Hepatocyte (in vitro differentiated cells): ENCODE data around the gene PRKACA. TPM values are rescaled to one million over a fixed set of nuclear protein-coding genes. Genes with fewer than 3 reads are reported as not detected.

Experiments
- DNase-seq: peaks from one replicate; pipeline ENCODE4 v3.0.0-alpha.2; 2016; ENCODE audit warnings: low spot score
- H2AFZ ChIP-seq: fragments of 200-600 bp; sonication (generic); 2 replicates; pipeline ENCODE4 v1.6.0; 2016; ENCODE audit warnings: antibody characterized with exemption, mild to moderate bottlenecking
- H3K27ac ChIP-seq: fragments of 200-600 bp; sonication (generic); 2 replicates; pipeline ENCODE4 v1.5.1; 2016; ENCODE audit warnings: mild to moderate bottlenecking
- H3K27me3 ChIP-seq: fragments of 200-600 bp; sonication (generic); 2 replicates; pipeline ENCODE4 v1.6.1; 2016
- H3K36me3 ChIP-seq: fragments of 200-600 bp; sonication (generic); replicated peaks from 2 replicates; pipeline ENCODE4 v1.5.1; 2016; ENCODE audit warnings: low read depth; ENCODE audit not compliant: insufficient read depth
- H3K4me1 ChIP-seq: fragments of 200-600 bp; sonication (generic); 2 replicates; pipeline ENCODE4 v1.5.1; 2016; ENCODE audit warnings: mild to moderate bottlenecking, moderate library complexity; ENCODE audit not compliant: insufficient read depth
- H3K4me2 ChIP-seq: fragments of 200-600 bp; sonication (generic); 2 replicates; pipeline ENCODE4 v1.6.0; 2016
- H3K4me3 ChIP-seq: fragments of 200-600 bp; sonication (generic); 2 replicates; pipeline ENCODE4 v1.5.1; 2016; ENCODE audit warnings: mild to moderate bottlenecking
- H3K79me2 ChIP-seq: fragments of 200-600 bp; sonication (generic); 2 replicates; pipeline ENCODE4 v1.6.0; 2017; ENCODE audit warnings: mild to moderate bottlenecking
- H3K9me2 ChIP-seq: fragments of 200-600 bp; sonication (generic); replicated peaks from 2 replicates; pipeline ENCODE4 v1.6.0; 2017; ENCODE audit warnings: mild to moderate bottlenecking; ENCODE audit not compliant: insufficient read depth
- H3K9me3 ChIP-seq: fragments of 200-600 bp; sonication (generic); 2 replicates; pipeline ENCODE4 v1.5.1; 2016; ENCODE audit warnings: low read depth, mild to moderate bottlenecking
- H4K20me1 ChIP-seq: fragments of 200-600 bp; sonication (generic); 2 replicates; pipeline ENCODE4 v1.6.0; 2016; ENCODE audit warnings: mild to moderate bottlenecking; ENCODE audit not compliant: insufficient read depth, poor library complexity, severe bottlenecking
- EZH2 ChIP-seq: fragments of 200-600 bp; sonication (generic); IDR thresholded peaks from 2 replicates; pipeline ENCODE4 v1.6.1; 2016; ENCODE audit warnings: antibody characterized with exemption, mild to moderate bottlenecking, borderline replicate concordance
- EZH2phosphoT487 ChIP-seq: fragments of 200-600 bp; sonication (generic); IDR thresholded peaks from one replicate; pipeline ENCODE4 v1.6.1; 2018; ENCODE audit warnings: antibody characterized with exemption, mild to moderate bottlenecking, low read depth, moderate library complexity; ENCODE audit not compliant: unreplicated experiment, severe bottlenecking
- WGBS: methylation state at CpG from one replicate; pipeline ENCODE4 v1.1.6; 2016; ENCODE audit warnings: low lambda C conversion rate; ENCODE audit errors: missing lambda C conversion rate; 5-methylcytosine and 5-hydroxymethylcytosine counted together
- polyA plus RNA-seq: library from polyadenylated mRNA; unstranded; fragments of >200 nt; fragmentation: Nextera tagmentation; extraction: Ambion mirVana; gene quantifications from 2 replicates; pipeline ENCODE4 v1.2.1, GENCODE V29; 2016
- total RNA-seq: library from RNA; depleted of rRNA; stranded (reverse); fragments of >200 nt; gene quantifications from 2 replicates; pipeline ENCODE4 v1.2.3, GENCODE V29; 2014
- TF ChIP-seq, protein P1 (sequence below): fragments of 200-600 bp; sonication (generic); IDR thresholded peaks from 2 replicates; pipeline ENCODE4 v1.5.1; 2016; ENCODE audit warnings: antibody characterized with exemption, mild to moderate bottlenecking; ENCODE audit not compliant: poor library complexity

Gene PRKACA
- total and polyA plus RNA-seq, 2 experiments from 2014 or later: 13.4 to 41.5 TPM

GRCh38 chr19:14160017-14160703, 42.6 kb upstream of the PRKACA start:
- Histone ChIP-seq H3K79me2 (no peaks in the 10 kb centered on the region), H3K4me1 (no peaks in the 10 kb centered on the region), H3K4me2 (no peak overlapping the region), H3K36me3 (no peaks in the 10 kb centered on the region), H2AFZ (no peak overlapping the region), H3K27me3 (no peaks in the 10 kb centered on the region), H3K4me3 (no peak overlapping the region), H3K9me3 (no peaks in the 10 kb centered on the region), H3K27ac (no peak overlapping the region), H4K20me1 (no peaks in the 10 kb centered on the region), H3K9me2 (no peaks in the 10 kb centered on the region)
- 96% methylated on average over 25 of the region's 25 CpGs for WGBS
- no peak for DNase-seq
- TF ChIP-seq, protein P1, sequence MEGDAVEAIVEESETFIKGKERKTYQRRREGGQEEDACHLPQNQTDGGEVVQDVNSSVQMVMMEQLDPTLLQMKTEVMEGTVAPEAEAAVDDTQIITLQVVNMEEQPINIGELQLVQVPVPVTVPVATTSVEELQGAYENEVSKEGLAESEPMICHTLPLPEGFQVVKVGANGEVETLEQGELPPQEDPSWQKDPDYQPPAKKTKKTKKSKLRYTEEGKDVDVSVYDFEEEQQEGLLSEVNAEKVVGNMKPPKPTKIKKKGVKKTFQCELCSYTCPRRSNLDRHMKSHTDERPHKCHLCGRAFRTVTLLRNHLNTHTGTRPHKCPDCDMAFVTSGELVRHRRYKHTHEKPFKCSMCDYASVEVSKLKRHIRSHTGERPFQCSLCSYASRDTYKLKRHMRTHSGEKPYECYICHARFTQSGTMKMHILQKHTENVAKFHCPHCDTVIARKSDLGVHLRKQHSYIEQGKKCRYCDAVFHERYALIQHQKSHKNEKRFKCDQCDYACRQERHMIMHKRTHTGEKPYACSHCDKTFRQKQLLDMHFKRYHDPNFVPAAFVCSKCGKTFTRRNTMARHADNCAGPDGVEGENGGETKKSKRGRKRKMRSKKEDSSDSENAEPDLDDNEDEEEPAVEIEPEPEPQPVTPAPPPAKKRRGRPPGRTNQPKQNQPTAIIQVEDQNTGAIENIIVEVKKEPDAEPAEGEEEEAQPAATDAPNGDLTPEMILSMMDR: no peak
- TF ChIP-seq EZH2: no peak
- no peak for TF ChIP-seq EZH2phosphoT487

GRCh38 chr19:14159059-14159458, 41.5 kb upstream of the PRKACA start:
- TF ChIP-seq EZH2 (no peak), EZH2phosphoT487 (no peak)
- TF ChIP-seq, protein P1: no peak
- WGBS: 95% methylated on average over 12 of the region's 12 CpGs

DNA sequence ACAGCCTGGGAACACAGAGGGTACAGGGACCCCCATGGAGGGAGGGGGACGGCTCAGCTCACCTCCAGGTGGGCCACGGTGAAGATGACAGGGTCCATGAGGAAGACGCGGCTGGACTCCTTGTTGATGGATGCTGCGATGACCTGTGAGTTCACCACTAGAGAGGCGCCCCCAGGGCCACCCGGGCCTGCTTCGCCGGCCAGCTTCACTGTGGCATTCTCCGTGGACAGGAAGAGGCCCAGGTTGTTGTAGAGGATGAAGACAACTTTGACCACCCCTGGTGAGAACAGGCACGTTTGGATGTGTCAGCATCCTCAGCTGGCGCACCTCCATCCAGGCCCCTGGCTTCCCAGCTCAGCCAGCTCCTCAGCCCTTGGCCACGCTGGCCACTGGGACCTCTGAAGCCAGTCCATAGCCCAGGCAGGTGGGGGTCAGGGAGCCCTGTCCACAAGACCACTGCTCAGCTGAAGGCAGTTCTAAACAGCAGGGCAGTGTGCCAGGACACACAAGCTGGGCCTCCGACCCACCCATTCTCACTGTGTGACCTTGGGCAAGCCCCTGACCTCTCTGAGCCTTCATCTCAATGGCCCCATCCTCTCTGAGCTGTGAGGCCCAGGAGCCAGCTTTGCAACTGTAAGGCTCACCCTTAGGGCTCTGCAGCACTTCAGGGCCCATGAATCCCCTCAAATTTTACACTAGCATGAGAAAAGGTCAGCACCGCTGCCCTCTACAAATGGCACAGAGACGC, 40.9 kb upstream of the PRKACA start:
- WGBS: 96% methylated on average over 16 of the region's 16 CpGs
- H3K9me2 ChIP-seq: no peaks in the 10 kb centered on the region
- no peaks in the 10 kb centered on the region for H3K27me3 ChIP-seq
- no peaks in the 10 kb centered on the region for H3K36me3 ChIP-seq
- no peaks in the 10 kb centered on the region for H3K4me1 ChIP-seq
- H3K4me2 ChIP-seq: no peak overlapping the region
- H3K9me3 ChIP-seq: no peaks in the 10 kb centered on the region
- TF ChIP-seq EZH2 (no peak), EZH2phosphoT487 (no peak)
- TF ChIP-seq, protein P1: no peak
- H3K27ac ChIP-seq: no peak overlapping the region
- H4K20me1 ChIP-seq: no peaks in the 10 kb centered on the region
- DNase-seq: no peak
- H3K4me3 ChIP-seq: no peak overlapping the region
- H2AFZ ChIP-seq: no peak overlapping the region
- H3K79me2 ChIP-seq: no peaks in the 10 kb centered on the region

More at GRCh38 chr19:14159059-14159458, 41.5 kb upstream of the PRKACA start:
- no peak overlapping the region for H2AFZ ChIP-seq
- no peaks in the 10 kb centered on the region for H4K20me1 ChIP-seq
- no peaks in the 10 kb centered on the region for H3K36me3 ChIP-seq
- no peak overlapping the region for H3K4me2 ChIP-seq
- H3K27ac ChIP-seq: no peak overlapping the region
- H3K79me2 ChIP-seq: no peaks in the 10 kb centered on the region
- no peak for DNase-seq
- H3K4me1 ChIP-seq: no peaks in the 10 kb centered on the region
- no peaks in the 10 kb centered on the region for H3K27me3 ChIP-seq
- H3K4me3 ChIP-seq: no peak overlapping the region
- H3K9me2 ChIP-seq: no peaks in the 10 kb centered on the region
- no peaks in the 10 kb centered on the region for H3K9me3 ChIP-seq
